H9 (cell line): ENCODE results near the gene VWA5A. TPM values are rescaled to one million over a fixed set of nuclear protein-coding genes. Genes with fewer than 3 reads are reported as not detected.

Experiments used
- DNase-seq: peaks from one replicate; pipeline ENCODE4 v3.0.0-alpha.2; 2017
- H2AFZ ChIP-seq: one replicate; pipeline ENCODE4 v1.6.1; 2013; ENCODE audit warnings: mild to moderate bottlenecking, low read length, control low read depth, moderate library complexity
- H2AK5ac ChIP-seq: 2 replicates; pipeline ENCODE4 v1.6.1; 2013; ENCODE audit warnings: low read length, control low read depth, mixed read lengths; ENCODE audit not compliant: insufficient read length
- H2BK120ac ChIP-seq: one replicate; pipeline ENCODE4 v1.6.1; 2013; ENCODE audit warnings: low read depth, mild to moderate bottlenecking, low read length, control low read depth, inconsistent platforms; ENCODE audit not compliant: poor library complexity, severe bottlenecking
- H2BK12ac ChIP-seq: 2 replicates; pipeline ENCODE4 v1.6.1; 2013; ENCODE audit warnings: low read length, control low read depth, mixed read lengths, low read depth; ENCODE audit not compliant: insufficient read length
- H2BK15ac ChIP-seq: 2 replicates; pipeline ENCODE4 v1.6.1; 2013; ENCODE audit warnings: low read depth, low read length, control low read depth
- H2BK20ac ChIP-seq: one replicate; pipeline ENCODE4 v1.6.1; 2013; ENCODE audit warnings: low read depth, mild to moderate bottlenecking, low read length, control low read depth, inconsistent platforms; ENCODE audit not compliant: poor library complexity, severe bottlenecking
- H2BK5ac ChIP-seq: 2 replicates; pipeline ENCODE4 v1.6.1; 2013; ENCODE audit warnings: low read length, control low read depth, mixed read lengths; ENCODE audit not compliant: insufficient read length
- H3K14ac ChIP-seq: 2 replicates; pipeline ENCODE4 v1.6.1; 2013; ENCODE audit warnings: low read length, control low read depth; ENCODE audit not compliant: insufficient read depth
- H3K18ac ChIP-seq: 2 replicates; pipeline ENCODE4 v1.6.1; 2013; ENCODE audit warnings: low read depth, mild to moderate bottlenecking, mixed read lengths, low read length, control low read depth; ENCODE audit not compliant: insufficient read length
- H3K23ac ChIP-seq: 2 replicates; pipeline ENCODE4 v1.6.1; 2013; ENCODE audit warnings: low read length, control low read depth, mixed read lengths, low read depth; ENCODE audit not compliant: insufficient read length
- H3K23me2 ChIP-seq: 2 replicates; pipeline ENCODE4 v1.6.1; 2013; ENCODE audit warnings: low read depth, mild to moderate bottlenecking, mixed read lengths, low read length, control low read depth; ENCODE audit not compliant: insufficient read length, poor library complexity, severe bottlenecking
- H3K27ac ChIP-seq: 2 replicates; pipeline ENCODE4 v1.5.1; 2013; ENCODE audit warnings: low read length, control low read depth, mixed read lengths, low read depth; ENCODE audit not compliant: insufficient read length
- H3K27me3 ChIP-seq: 2 replicates; pipeline ENCODE4 v1.6.1; 2013; ENCODE audit warnings: low read length, control low read depth, inconsistent platforms; ENCODE audit not compliant: insufficient read depth
- H3K4ac ChIP-seq: 2 replicates; pipeline ENCODE4 v1.6.1; 2013; ENCODE audit warnings: low read depth, mild to moderate bottlenecking, control low read depth, inconsistent platforms, low read length, moderate library complexity
- H3K4me1 ChIP-seq: 2 replicates; pipeline ENCODE4 v1.6.1; 2013; ENCODE audit warnings: low read length, control low read depth, inconsistent platforms; ENCODE audit not compliant: insufficient read depth
- H3K4me2 ChIP-seq: 2 replicates; pipeline ENCODE4 v1.6.1; 2013; ENCODE audit warnings: low read length, control low read depth, mixed read lengths; ENCODE audit not compliant: insufficient read length, insufficient read depth
- H3K56ac ChIP-seq: 2 replicates; pipeline ENCODE4 v1.6.1; 2013; ENCODE audit warnings: low read depth, mild to moderate bottlenecking, mixed read lengths, low read length, control low read depth; ENCODE audit not compliant: insufficient read length
- H3K79me1 ChIP-seq: 2 replicates; pipeline ENCODE4 v1.6.1; 2013; ENCODE audit warnings: low read depth, mild to moderate bottlenecking, moderate library complexity, low read length, control low read depth, inconsistent platforms; ENCODE audit not compliant: insufficient read depth, poor library complexity, severe bottlenecking
- H3K79me2 ChIP-seq: 2 replicates; pipeline ENCODE4 v1.6.1; 2013; ENCODE audit warnings: low read length, control low read depth, inconsistent platforms; ENCODE audit not compliant: insufficient read depth
- H3K9ac ChIP-seq: 2 replicates; pipeline ENCODE4 v1.6.1; 2013; ENCODE audit warnings: low read length, control low read depth, mixed read lengths; ENCODE audit not compliant: insufficient read length; ENCODE audit errors: extremely low read depth
- H3K9me3 ChIP-seq: one replicate; pipeline ENCODE4 v1.6.1; 2013; ENCODE audit warnings: low read depth, low read length, inconsistent platforms; ENCODE audit not compliant: control insufficient read depth
- H3T11ph ChIP-seq: one replicate; pipeline ENCODE4 v1.6.1; 2013; ENCODE audit warnings: mild to moderate bottlenecking, low read length, control low read depth, inconsistent platforms
- H4K20me1 ChIP-seq: one replicate; pipeline ENCODE4 v1.6.1; 2013; ENCODE audit not compliant: control insufficient read depth, insufficient read length, insufficient read depth
- H4K5ac ChIP-seq: 2 replicates; pipeline ENCODE4 v1.6.1; 2013; ENCODE audit warnings: low read depth, mild to moderate bottlenecking, mixed read lengths, low read length, control low read depth; ENCODE audit not compliant: insufficient read length
- H4K8ac ChIP-seq: replicated peaks from 2 replicates; pipeline ENCODE4 v1.6.1; 2013; ENCODE audit warnings: low read length, control low read depth, mixed read lengths, low read depth; ENCODE audit not compliant: insufficient read length
- H4K91ac ChIP-seq: 2 replicates; pipeline ENCODE4 v1.6.1; 2013; ENCODE audit warnings: low read depth, mild to moderate bottlenecking, moderate library complexity, mixed read lengths, low read length, control low read depth; ENCODE audit not compliant: insufficient read length
- H3K27ac Mint-ChIP-seq, 3 experiments: 2 replicates in 2 of 3; 3 replicates in 1 of 3; pipeline ENCODE4 v1.8.0; 2020 to 2021; ENCODE audit warnings: mixed read lengths in 3 of 3, mild to moderate bottlenecking in 1 of 3, moderate library complexity in 1 of 3
- H3K27me3 Mint-ChIP-seq: 2 replicates; pipeline ENCODE4 v1.8.0; 2021; ENCODE audit warnings: low read depth, mild to moderate bottlenecking, moderate library complexity, mixed read lengths
- H3K36me3 Mint-ChIP-seq, 3 experiments: 2 replicates in 2 of 3; 3 replicates in 1 of 3; pipeline ENCODE4 v1.8.0; 2020 to 2021; ENCODE audit warnings: low read depth in 3 of 3, mixed read lengths in 3 of 3; ENCODE audit not compliant: insufficient read depth in 1 of 3
- H3K4me1 Mint-ChIP-seq, 2 experiments: 2 replicates each; pipeline ENCODE4 v1.8.0; 2020; ENCODE audit warnings: mixed read lengths in 2 of 2
- H3K4me3 Mint-ChIP-seq, 2 experiments: 2 replicates in 1 of 2; 3 replicates in 1 of 2; pipeline ENCODE4 v1.8.0; 2020 to 2021; ENCODE audit warnings: mild to moderate bottlenecking in 2 of 2, mixed read lengths in 2 of 2, moderate library complexity in 1 of 2
- H3K9me3 Mint-ChIP-seq, 2 experiments: 2 replicates in 1 of 2; 3 replicates in 1 of 2; pipeline ENCODE4 v1.8.0; 2020; ENCODE audit warnings: mild to moderate bottlenecking in 2 of 2, mixed read lengths in 2 of 2, moderate library complexity in 1 of 2
- WGBS: extraction: QIAGEN DNeasy Blood & Tissue Kit; methylation state at CpG from one replicate; pipeline ENCODE4 v1.1.7; 2013; ENCODE audit warnings: missing lambda C conversion rate, low lambda C conversion rate, mixed read lengths; ENCODE audit not compliant: insufficient read length; ENCODE audit errors: extremely low coverage; 5-methylcytosine and 5-hydroxymethylcytosine counted together
- total RNA-seq: library from RNA; stranded (reverse); gene quantifications from 2 replicates; pipeline ENCODE4 v1.2.1, GENCODE V29; 2021
- TF ChIP-seq, protein P1 (sequence below): fragments of 200-600 bp; sonication (generic); conservative IDR thresholded peaks from 3 replicates; pipeline ENCODE4 v1.8.0; 2021; ENCODE audit warnings: antibody characterized with exemption, mild to moderate bottlenecking

The VWA5A gene
- total RNA-seq, 1 experiment from 2014 or later, result 15.6 TPM

DNA sequence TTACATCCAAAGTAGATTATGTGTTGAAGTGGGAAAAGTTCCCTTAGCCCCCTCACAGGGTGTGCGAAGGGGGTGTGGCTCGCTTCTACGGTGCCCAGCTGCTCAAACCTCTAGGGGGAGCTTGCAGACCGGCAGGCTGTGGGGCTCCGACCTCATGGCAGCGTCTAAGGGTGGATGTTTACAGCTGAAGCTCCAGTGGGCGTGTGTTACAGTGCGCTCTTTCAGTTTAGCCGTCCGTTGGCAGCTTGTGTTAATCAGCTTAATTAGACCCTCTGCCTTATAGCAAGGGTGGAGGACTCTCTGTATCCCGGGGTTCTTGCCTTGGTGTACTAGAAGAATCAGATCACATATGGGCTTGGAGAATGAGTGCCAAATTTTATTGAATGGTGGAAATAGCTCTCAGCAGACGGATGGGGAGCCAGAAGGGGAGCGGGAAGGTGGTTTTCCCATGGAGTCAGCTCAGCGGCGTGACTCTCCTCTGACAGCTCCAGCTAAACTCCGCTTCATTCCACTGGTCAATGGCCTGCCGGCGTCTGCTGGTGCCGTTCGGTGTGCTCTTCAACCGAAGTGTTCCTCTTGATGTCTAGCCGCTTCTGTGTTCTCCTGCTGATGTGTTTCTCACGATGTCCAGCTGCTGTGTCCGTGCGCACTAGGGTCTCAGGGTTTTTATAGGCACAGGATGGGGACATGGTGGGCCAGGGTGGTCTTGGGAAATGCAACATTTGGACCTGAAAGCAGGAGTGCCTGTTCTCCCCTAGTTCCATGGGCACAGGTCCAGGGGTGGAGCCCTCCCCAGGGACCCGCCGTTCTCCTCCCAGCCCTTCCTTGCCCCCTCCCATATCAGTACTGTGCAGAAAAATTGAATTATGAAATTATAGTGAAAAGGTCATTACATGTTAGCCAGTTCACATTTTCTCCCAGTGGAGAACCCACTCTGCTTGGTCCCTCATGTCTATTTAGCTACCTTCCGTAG lies 45.5 kb upstream of the VWA5A start:
- no peak overlapping the region for H3K9ac ChIP-seq

More for the DNA sequence above, 45.5 kb upstream of the VWA5A start:
- Histone ChIP-seq H3T11ph (no peak overlapping the region), H3K9me3 (no peaks in the 10 kb centered on the region), H2BK12ac (no peak overlapping the region), H4K20me1 (no peaks in the 10 kb centered on the region), H4K5ac (no peak overlapping the region), H4K8ac (no peak overlapping the region), H2BK5ac (no peak overlapping the region), H3K79me1 (no peaks in the 10 kb centered on the region), H4K91ac (no peak overlapping the region), H3K4ac (no peak overlapping the region), H3K4me1 (no peaks in the 10 kb centered on the region), H3K56ac (no peak overlapping the region), H2BK120ac (no peak overlapping the region), H2BK15ac (no peak overlapping the region), H2AFZ (peak overlapping the region; percentile 79), H3K27ac (no peak overlapping the region), H3K4me2 (peak overlapping the region; percentile 28), H3K23ac (no peak overlapping the region), H3K23me2 (no peaks in the 10 kb centered on the region), H2AK5ac (no peak overlapping the region), H3K27me3 (no peaks in the 10 kb centered on the region), H3K18ac (no peak overlapping the region), H3K14ac (no peak overlapping the region), H2BK20ac (no peak overlapping the region), H3K79me2 (no peaks in the 10 kb centered on the region)
- peak overlapping the region in 1 of 2 experiments; percentile 53; a peak in 2 of 5 replicates for H3K4me3 Mint-ChIP-seq
- H3K27me3 Mint-ChIP-seq, result peaks cover 2% of the 10 kb centered on the region; the same call in 1 of the 2 replicates
- WGBS, result no CpG with 5 or more reads among the region's 28 CpGs
- H3K9me3 Mint-ChIP-seq, result no peaks in the 10 kb centered on the region
- peak; percentile 84 for DNase-seq
- no peak overlapping the region for H3K27ac Mint-ChIP-seq
- TF ChIP-seq, protein P1, sequence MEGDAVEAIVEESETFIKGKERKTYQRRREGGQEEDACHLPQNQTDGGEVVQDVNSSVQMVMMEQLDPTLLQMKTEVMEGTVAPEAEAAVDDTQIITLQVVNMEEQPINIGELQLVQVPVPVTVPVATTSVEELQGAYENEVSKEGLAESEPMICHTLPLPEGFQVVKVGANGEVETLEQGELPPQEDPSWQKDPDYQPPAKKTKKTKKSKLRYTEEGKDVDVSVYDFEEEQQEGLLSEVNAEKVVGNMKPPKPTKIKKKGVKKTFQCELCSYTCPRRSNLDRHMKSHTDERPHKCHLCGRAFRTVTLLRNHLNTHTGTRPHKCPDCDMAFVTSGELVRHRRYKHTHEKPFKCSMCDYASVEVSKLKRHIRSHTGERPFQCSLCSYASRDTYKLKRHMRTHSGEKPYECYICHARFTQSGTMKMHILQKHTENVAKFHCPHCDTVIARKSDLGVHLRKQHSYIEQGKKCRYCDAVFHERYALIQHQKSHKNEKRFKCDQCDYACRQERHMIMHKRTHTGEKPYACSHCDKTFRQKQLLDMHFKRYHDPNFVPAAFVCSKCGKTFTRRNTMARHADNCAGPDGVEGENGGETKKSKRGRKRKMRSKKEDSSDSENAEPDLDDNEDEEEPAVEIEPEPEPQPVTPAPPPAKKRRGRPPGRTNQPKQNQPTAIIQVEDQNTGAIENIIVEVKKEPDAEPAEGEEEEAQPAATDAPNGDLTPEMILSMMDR, result peak; percentile 81
- H3K4me1 Mint-ChIP-seq, result peaks cover 15 to 17% of the 10 kb centered on the region in 2 experiments
- no peaks in the 10 kb centered on the region for H3K36me3 Mint-ChIP-seq
